Non-pigmented ciliary epithelial cell (primary cell): ENCODE measurements around the gene RABL6.

ENCODE experiments used
- DNase-seq: peaks from one replicate; pipeline ENCODE4 v3.0.0-alpha.2; 2010; ENCODE audit warnings: low read depth

The RABL6 gene

DNA sequence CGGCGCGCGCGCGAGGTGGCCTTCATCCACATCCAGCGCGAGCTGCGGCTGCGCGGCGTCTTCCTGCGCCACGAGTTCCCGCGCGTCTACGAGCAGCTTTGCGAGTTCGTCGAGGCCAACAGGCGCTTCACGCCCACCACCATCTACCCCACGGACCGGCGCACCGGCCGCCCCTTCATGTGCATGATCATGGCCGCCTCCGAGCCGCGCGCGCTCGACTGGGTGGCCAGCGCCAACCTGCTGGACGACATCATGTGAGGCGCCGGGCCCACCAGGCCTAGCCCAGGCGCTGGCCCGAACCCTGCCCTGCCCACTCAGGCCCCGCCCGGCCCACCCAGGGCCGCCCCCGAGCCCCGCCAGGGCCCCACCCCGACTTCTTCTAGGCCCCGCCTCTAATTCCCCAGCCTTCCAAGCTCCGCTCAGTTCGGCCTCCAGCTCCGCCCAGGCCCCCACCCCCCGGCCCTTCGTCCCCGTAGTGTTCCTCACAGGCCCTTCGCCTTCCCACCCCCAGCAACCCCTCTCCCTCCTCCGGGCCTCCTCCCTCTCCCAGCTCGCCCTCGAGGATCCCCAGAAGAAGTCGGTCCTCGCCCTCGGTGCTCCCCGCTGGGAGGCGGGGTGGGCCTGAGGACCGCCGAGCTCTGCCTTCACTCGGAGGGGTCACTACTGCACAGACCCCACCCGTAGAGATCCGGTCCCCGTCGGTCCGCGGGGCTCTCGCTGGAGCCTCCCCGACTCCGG is 39.5 kb downstream of the RABL6 start:
- DNase-seq = no peak

DNA sequence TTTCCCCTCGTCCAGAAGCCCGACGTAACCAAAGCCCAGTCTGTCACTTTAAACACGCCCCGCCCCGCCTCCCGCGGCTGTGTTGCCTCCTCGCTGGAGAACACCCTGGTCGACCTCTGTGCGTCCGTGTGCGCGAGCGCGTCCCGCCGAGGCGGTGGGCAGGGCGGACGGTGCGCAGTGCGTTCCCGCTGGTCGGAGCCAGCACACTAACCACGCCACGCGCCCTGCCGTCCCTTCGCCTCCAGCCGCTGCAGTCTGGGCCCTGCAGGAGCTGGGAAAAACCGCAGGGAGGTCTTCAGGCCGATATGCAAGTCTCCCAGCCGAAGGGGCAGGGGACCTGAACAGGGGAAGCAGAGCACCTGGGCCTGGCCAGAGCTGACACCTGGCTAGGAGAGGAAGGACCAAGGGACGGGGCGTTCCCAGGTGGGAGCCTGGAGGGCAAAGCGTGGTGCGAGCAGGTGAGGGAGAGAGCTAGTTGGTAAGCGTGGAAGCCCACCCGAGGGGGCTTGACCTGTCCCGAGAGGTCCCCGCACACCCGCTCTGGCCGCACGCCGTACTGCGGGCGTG is 40.2 kb downstream of the RABL6 start:
- DNase-seq = no peak

DNA sequence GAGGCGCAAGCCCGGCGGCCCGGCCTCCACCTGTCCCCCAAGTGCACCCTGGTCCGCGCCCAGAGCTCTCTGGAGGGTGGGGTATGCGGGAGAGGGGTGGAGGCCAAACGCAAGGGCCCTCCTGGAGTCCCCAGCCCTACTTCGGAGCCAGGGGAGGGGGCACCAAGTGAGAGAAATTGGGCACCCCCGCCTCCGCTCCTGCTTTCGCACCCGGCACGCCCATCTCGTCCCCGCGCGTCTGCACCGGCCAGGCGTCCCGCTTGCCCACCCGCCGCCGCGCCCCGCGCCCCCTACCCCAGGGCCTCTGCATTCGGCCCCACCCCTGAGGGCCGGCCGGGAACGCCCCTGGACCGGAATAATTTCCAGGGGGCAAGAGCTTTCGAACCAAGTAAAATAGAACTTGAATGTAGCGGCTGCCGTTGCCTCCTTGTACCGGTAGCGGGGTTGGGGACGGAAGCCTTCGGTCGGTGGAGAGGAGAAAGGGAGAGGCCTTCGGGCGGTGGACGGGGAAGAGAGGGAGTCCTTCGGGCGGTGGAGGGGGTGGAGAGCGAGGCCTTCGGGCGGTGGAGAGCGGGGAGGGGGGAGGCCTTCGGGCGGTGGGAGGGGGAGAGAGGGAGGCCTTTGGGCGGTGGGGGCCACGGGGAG is 40.8 kb downstream of the RABL6 start:
- DNase-seq = no peak

DNA sequence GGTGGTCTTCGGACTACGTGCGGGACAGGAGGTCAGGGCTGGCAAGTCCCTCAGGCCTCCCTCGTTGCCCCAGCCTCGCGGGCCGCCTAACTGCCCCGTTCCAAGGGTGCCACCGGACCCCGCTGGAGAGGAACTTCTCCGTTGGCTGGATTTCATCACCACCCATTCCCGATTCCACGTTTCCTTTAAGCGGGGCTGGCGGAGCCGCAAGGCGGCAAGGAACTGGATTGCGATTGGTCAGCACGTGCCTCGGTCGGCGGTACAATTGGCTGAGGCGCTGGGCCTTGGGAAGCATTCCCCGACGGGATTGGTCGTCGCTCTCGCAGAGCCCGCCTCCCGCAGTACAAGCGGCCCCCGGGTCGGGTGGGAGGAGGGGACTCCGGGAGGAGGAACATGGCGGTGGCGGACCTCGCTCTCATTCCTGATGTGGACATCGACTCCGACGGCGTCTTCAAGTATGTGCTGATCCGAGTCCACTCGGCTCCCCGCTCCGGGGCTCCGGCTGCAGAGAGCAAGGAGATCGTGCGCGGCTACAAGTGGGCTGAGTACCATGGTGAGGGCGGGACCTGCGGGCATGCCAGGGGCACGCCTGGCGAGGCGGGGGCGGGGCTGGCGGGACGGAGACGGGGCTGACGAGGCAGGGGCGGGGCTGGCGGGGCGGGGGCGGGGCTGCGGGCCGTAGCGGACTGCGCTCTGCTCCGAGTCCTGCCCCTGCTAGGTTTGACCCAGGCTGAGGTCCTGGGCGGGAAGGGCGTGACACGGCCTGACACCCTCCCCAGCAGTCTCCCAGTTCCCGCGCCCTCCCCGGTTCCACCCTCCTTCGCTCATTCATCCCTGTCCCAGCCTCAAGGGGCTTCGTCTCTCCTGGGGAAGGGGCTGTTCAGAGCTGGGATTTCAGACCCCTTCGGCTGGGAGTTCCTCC is 41.6 kb downstream of the RABL6 start, which contains the start of gene PHPT1:
Gene PHPT1, plus strand, starts transcription at position 372 of the 922 bp plus-strand sequence. Its CDS starts 22 bp downstream, at position 394.
- DNase-seq = peak; percentile 96

DNA sequence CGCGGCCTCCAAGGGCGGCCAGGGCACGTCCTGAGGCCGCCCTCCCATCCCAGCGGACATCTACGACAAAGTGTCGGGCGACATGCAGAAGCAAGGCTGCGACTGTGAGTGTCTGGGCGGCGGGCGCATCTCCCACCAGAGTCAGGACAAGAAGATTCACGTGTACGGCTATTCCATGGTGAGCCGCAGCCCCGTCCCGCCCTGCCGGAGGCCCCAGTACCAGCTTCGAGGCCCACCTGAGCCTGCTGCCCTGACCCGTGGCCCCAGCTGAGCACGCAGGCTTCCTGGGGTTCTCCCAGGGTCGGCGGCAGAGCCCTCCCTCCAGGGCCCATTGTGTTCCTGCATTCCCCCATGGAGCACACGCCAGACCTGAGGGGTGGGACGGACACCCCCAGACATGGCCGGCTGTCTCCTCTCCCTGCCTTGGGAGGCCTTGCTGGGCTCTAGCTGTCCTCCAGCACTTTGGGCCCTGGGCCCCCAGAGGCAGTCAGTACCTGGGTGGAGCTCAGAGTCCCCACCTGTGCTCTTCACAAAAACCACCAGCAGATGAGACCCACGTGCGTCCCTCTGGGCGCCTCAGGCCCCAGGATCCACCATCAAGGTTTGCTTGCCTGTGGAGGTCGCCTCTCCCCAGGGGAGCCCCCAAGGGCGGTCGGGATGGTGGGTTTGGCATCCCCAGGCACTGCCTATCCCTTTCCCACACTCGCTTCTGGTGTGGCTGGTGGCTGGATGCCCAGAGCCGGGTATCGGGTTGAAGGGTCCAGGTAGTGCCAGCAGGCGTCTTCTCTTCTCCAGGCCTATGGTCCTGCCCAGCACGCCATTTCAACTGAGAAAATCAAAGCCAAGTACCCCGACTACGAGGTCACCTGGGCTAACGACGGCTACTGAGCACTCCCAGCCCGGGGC is 42.5 kb downstream of the RABL6 start:
- no peak for DNase-seq

DNA sequence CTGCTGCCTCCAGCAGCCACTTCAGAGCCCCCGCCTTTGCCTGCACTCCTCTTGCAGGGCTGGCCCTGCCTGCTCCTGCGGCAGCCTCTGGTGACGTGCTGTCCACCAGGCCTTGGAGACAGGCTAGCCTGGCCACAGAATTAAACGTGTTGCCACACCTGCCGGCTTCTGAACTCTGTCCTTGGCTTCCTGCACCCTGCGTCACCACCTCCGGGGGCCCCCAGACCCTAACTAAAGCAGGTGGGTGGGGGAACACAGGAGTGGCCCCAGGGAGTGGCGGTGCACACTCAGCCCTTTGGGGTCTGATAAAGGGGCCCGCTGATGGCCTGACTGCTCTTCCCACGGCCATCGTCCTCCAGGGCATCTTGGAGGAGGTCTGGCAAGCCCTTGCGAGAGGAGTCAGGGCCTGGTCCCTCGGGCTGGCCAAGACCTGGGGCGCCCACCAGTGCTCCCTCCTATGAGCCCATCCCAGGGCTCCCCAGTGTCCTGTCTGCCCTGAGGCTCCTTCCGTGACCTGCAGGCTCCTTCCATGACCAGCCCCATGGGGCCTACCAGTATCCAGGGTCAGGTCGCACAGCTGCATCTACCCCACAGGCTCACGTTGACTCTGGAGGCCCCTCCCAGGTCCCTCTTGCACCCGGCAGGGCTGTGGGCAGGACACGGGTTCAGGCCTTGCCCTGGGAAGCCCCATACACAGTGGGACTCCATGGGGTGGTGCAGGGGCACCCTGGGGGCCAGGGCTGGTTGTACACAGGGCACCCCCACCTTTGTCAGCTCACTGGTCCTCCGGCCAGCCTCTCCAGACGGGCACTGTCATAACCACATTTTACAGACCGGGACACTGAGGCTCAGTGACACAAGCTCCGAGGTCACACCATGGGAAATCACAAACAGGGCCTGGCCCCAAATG is 43.4 kb downstream of the RABL6 start:
- no peak for DNase-seq

DNA sequence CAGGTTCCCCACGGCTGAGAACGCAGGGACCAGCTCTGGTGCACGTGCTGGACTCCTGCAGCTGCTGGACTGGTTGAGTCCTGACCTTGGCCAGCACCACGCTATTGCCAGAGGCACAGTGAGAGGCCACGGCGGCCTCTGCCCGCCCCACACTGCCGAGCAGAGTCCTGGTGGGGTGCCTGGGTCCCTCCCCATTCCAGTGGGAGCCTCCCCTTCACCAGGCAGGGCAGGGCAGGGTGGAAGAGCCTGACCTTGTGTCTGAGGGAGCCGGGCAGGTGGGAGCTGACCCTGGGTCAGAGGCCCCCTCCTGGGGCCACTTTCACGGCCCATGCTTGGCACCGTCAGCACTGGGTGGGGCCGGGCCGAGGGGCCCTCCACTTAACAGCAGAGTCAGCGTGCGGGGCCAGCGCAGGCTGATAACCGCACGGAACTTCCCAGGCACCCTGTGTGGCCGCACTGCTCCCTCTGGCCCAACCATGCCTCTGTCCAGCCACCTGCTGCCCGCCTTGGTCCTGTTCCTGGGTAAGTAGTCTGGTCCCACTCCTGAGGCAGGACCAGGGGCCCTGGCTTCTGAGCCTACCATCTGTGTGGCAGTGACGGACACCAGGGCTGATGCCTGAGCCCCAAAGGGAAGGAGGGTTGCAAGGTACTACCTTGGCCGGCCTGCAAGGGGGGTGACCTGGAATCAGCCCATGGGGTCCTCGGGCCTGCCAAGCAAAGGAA is 44.4 kb downstream of the RABL6 start, which contains the start of gene MAMDC4:
Gene MAMDC4, plus strand, starts transcription at position 406 of the 723 bp plus-strand sequence. Its CDS starts 71 bp downstream, at position 477.
- no peak for DNase-seq

DNA sequence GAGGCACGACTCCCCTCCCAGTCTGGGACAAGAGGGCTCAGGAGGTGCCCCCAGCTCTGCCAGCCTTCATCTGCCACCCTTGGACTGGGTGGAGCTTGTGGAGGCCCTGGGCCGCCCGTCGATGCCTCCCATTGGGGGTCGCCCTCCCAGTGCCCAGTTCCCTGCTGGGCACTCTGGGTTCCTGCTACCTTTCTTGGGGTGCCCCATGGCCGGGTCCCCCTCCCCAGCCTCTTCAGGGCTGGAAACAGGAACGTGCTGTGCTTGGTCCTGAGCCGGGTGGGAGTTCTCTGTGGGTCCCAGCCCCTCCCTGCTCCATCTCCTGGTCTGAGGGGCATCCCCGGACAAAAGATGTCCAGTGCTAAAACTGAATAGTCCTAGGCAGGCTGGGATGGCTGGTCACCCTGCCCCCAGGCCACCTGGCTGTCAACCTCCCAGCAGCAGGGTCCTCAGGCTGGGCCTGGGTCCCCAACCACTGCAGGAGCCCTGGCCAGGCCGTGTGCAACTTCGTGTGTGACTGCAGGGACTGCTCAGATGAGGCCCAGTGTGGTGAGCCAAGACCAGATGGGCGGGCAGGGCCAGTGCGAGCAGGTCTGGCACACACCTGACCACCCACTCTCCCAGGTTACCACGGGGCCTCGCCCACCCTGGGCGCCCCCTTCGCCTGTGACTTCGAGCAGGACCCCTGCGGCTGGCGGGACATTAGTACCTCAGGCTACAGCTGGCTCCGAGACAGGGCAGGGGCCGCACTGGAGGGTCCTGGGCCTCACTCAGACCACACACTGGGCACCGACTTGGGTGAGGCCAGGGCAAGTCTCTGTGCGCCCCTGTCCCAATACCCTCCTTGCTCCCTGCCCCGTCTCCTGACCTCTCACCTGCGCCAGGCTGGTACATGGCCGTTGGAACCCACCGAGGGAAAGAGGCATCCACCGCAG is 45.2 kb downstream of the RABL6 start:
- no peak for DNase-seq

DNA sequence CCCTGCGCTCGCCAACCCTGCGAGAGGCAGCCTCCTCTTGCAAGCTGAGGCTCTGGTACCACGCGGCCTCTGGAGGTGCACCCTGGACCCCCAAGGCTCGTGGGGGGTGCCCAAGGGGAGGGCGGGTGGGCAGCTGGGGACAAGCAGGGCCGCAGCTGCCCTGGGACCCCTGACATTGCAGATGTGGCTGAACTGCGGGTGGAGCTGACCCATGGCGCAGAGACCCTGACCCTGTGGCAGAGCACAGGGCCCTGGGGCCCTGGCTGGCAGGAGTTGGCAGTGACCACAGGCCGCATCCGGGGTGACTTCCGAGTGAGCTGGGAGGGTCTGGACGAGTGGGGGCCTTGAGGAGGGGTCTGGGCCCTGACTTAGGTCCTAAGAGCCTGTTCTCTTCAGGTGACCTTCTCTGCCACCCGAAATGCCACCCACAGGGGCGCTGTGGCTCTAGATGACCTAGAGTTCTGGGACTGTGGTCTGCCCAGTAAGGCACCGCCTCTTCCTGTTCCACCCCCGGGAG is 45.9 kb downstream of the RABL6 start:
- no peak for DNase-seq

DNA sequence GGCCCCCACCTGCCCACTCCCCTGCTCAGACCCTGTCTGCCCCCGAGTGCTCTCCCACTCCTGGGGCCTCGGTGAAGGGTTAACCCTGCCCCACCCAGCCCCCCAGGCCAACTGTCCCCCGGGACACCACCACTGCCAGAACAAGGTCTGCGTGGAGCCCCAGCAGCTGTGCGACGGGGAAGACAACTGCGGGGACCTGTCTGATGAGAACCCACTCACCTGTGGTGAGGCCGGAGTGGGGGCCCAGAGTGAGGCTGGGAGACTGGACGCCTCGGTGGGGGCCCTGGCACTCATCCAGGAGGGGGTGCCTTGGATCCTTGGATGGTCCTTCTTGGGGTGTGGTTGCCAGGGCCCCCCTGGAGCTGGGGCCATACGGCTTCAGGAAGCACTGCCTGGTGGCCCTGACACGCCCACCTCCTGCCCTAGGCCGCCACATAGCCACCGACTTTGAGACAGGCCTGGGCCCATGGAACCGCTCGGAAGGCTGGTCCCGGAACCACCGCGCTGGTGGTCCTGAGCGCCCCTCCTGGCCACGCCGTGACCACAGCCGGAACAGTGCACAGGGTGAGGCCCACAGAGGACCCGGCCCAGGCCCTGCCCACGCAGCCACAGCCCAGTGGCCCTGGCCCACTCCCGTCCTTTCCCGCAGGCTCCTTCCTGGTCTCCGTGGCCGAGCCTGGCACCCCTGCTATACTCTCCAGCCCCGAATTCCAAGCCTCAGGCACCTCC is 46.5 kb downstream of the RABL6 start:
- no peak for DNase-seq

DNA sequence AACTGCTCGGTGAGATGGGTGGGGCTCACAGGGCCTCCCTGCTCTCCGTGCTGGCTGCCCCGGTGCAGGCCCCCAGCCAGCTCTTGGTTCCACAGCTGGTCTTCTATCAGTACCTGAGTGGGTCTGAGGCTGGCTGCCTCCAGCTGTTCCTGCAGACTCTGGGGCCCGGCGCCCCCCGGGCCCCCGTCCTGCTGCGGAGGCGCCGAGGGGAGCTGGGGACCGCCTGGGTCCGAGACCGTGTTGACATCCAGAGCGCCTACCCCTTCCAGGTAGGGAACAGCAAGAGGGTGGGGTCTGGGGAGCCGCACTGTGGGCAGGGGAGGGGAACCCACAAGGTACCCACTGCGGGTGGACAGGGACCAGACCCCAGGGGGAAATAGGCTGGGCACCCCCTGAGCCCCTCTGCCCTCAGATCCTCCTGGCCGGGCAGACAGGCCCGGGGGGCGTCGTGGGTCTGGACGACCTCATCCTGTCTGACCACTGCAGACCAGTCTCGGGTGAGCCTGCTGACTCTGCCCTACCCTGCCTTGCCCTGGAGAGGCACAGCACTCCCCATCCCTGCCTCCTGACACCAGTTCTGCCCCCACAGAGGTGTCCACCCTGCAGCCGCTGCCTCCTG is 47.2 kb downstream of the RABL6 start:
- DNase-seq = no peak

DNA sequence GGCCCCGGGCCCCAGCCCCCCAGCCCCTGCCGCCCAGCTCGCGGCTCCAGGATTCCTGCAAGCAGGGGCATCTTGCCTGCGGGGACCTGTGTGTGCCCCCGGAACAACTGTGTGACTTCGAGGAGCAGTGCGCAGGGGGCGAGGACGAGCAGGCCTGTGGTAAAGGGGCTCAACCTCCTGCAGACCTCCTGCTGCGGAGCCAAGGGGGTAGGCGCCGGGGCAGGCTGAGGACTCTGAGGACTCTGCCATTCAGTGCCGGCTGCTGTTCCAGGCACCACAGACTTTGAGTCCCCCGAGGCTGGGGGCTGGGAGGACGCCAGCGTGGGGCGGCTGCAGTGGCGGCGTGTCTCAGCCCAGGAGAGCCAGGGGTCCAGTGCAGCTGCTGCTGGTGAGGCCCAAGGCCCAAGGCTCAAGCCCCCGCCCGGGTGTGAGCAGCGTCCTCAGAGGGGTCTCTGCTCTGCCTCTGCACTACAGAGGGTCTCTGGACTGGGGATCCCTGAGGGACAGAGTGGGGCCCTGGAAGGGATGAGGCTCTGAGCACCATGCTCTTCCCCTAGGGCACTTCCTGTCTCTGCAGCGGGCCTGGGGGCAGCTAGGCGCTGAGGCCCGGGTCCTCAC is 47.8 kb downstream of the RABL6 start:
- DNase-seq = no peak

DNA sequence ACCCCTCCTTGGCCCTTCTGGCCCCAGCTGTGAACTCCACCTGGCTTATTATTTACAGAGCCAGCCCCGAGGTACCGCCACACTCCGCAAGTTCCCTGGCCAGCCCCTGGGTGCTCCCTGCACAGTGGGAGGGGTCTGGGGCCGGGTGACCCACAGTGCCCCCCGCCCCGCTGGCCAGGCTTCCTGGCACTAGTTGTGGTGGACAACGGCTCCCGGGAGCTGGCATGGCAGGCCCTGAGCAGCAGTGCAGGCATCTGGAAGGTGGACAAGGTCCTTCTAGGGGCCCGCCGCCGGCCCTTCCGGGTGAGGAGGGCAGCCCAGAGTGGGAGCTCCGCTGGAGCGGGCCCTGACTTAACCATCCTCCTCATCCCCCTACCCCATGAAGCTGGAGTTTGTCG is 48.3 kb downstream of the RABL6 start:
- DNase-seq = no peak

DNA sequence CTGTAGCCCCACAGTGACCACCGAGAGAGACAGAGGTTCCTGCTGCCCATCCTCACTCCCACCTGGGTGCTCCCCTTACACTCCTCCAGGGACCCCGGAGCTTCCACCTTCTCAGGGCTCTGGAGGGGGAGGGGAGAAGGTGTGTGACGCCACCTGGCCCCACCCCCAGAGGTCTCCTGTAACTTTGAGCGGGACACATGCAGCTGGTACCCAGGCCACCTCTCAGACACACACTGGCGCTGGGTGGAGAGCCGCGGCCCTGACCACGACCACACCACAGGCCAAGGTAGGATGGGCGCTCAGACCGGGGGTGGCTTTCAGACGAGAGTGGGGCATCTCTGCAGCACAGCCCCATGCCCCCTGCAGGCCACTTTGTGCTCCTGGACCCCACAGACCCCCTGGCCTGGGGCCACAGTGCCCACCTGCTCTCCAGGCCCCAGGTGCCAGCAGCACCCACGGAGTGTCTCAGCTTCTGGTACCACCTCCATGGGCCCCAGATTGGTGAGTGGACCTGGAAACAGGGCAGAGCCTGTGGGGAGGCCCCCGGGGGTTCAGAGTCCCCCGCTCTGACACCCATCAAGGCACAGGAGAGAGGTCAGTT is 48.9 kb downstream of the RABL6 start:
- DNase-seq = no peak

DNA sequence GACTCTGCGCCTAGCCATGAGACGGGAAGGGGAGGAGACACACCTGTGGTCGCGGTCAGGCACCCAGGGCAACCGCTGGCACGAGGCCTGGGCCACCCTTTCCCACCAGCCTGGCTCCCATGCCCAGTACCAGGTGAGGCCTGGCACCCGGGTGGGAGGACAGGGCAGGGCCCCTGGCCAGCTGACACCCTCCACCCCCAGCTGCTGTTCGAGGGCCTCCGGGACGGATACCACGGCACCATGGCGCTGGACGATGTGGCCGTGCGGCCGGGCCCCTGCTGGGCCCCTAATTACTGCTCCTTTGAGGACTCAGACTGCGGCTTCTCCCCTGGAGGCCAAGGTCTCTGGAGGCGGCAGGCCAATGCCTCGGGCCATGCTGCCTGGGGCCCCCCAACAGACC is 49.4 kb downstream of the RABL6 start:
- no peak for DNase-seq
